A673 (cell line): ENCODE data around the gene ELFN2. TPM values are rescaled to one million over a fixed set of nuclear protein-coding genes. Genes with fewer than 3 reads are reported as not detected.

Experiments
- BruUV-seq: library from RNA; stranded (reverse); fragments of 400-500 nt; replicated peaks from 2 replicates; lab custom pipeline; 2021; lab: Mats Ljungman, UMichigan
- CTCF ChIA-PET: fragments of 300-600 bp; sonication (Branson Sonifier 250); formaldehyde crosslinking; loops from one replicate; lab custom pipeline; 2022; ENCODE audit warnings: antibody characterized with exemption; lab: Charles Lee
- POLR2A ChIA-PET: fragments of 300-600 bp; sonication (Branson Sonifier 250); formaldehyde crosslinking; loops from one replicate; lab custom pipeline; 2022; ENCODE audit warnings: antibody characterized with exemption; ENCODE audit not compliant: low non-redundant PET; lab: Charles Lee
- DNase-seq: peaks from one replicate; pipeline ENCODE4 v3.0.0-alpha.2; 2015; ENCODE audit warnings: low spot score
- H3K27ac ChIP-seq: fragments of 200-600 bp; sonication (generic); 2 replicates; pipeline ENCODE4 v1.5.1; 2016; ENCODE audit warnings: mixed run types, low read depth, mild to moderate bottlenecking, mixed read lengths, antibody characterized with exemption, low read length; ENCODE audit not compliant: poor library complexity, severe bottlenecking
- H3K27me3 ChIP-seq: fragments of 200-600 bp; sonication (generic); replicated peaks from 2 replicates; pipeline ENCODE4 v1.6.1; 2017; ENCODE audit warnings: mixed run types, low read depth, mild to moderate bottlenecking, mixed read lengths, antibody characterized with exemption, low read length; ENCODE audit not compliant: insufficient read depth, poor library complexity
- H3K36me3 ChIP-seq: fragments of 200-600 bp; sonication (generic); 2 replicates; pipeline ENCODE4 v1.6.1; 2016; ENCODE audit warnings: mixed run types, mild to moderate bottlenecking, mixed read lengths, antibody characterized with exemption, low read length; ENCODE audit not compliant: insufficient read depth, poor library complexity, severe bottlenecking
- H3K4me1 ChIP-seq: fragments of 200-600 bp; sonication (generic); 2 replicates; pipeline ENCODE4 v1.6.1; 2017; ENCODE audit warnings: mixed run types, mild to moderate bottlenecking, mixed read lengths, antibody characterized with exemption, low read length; ENCODE audit not compliant: insufficient read depth, poor library complexity, severe bottlenecking
- H3K4me3 ChIP-seq: fragments of 200-600 bp; sonication (generic); 2 replicates; pipeline ENCODE4 v1.5.1; 2016; ENCODE audit warnings: low read depth, mixed run types, mild to moderate bottlenecking, mixed read lengths, low read length; ENCODE audit not compliant: poor library complexity, severe bottlenecking
- H3K9me3 ChIP-seq: fragments of 200-600 bp; sonication (generic); 2 replicates; pipeline ENCODE4 v1.6.1; 2016; ENCODE audit warnings: mixed run types, low read depth, mild to moderate bottlenecking, mixed read lengths, antibody characterized with exemption, low read length; ENCODE audit not compliant: poor library complexity, severe bottlenecking
- EZH2 ChIP-seq: fragments of 200-600 bp; sonication (generic); IDR thresholded peaks from 2 replicates; pipeline ENCODE4 v1.6.1; 2017; ENCODE audit warnings: borderline replicate concordance, low read depth, mild to moderate bottlenecking, mixed read lengths, antibody characterized with exemption, low read length; ENCODE audit not compliant: poor library complexity, severe bottlenecking
- intact Hi-C: fragments of 100-400 bp; cut with micrococcal nuclease; formaldehyde crosslinking; loops from one replicate; pipeline ENCODE4 v1.10.0; 2022; ENCODE audit not compliant: unreplicated experiment
- total RNA-seq: library from RNA; stranded (reverse); gene quantifications from 2 replicates; pipeline ENCODE4 v1.2.3, GENCODE V29; 2021
- TF ChIP-seq, protein P1 (sequence below): fragments of 300-800, 200-600 bp; sonication (generic); conservative IDR thresholded peaks from 2 replicates; pipeline ENCODE4 v1.5.1; 2017; ENCODE audit warnings: low read depth, mild to moderate bottlenecking, antibody characterized with exemption, low read length, moderate library complexity, mixed read lengths

Gene ELFN2
- total RNA-seq, 1 experiment from 2014 or later = not detected

DNA sequence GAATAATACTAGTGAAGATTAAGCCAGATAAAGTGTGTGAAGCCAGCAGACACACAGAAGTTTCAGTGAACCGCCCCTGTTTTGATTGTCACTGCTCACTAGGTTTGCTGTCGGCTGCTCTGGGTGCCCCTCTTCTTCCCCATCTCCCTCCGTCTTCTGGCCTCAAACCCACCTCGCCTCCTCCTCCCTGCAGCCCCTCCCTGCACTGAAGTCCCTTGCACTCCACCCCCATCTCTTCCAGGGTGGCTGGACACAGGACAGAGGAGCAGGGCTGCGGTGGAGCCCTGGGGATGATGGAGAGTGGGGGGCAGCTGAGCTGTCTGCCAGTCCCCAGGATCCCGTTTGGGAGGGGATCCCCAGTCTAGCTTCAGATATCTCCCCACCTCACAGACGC, 91.5 kb downstream of the ELFN2 start:
- Histone ChIP-seq H3K4me1 (peaks cover 20% of the 10 kb centered on the region), H3K9me3 (no peaks in the 10 kb centered on the region), H3K36me3 (no peaks in the 10 kb centered on the region), H3K4me3 (no peak overlapping the region), H3K27ac (no peak overlapping the region), H3K27me3 (peaks cover 20% of the 10 kb centered on the region)
- TF ChIP-seq, protein P1, sequence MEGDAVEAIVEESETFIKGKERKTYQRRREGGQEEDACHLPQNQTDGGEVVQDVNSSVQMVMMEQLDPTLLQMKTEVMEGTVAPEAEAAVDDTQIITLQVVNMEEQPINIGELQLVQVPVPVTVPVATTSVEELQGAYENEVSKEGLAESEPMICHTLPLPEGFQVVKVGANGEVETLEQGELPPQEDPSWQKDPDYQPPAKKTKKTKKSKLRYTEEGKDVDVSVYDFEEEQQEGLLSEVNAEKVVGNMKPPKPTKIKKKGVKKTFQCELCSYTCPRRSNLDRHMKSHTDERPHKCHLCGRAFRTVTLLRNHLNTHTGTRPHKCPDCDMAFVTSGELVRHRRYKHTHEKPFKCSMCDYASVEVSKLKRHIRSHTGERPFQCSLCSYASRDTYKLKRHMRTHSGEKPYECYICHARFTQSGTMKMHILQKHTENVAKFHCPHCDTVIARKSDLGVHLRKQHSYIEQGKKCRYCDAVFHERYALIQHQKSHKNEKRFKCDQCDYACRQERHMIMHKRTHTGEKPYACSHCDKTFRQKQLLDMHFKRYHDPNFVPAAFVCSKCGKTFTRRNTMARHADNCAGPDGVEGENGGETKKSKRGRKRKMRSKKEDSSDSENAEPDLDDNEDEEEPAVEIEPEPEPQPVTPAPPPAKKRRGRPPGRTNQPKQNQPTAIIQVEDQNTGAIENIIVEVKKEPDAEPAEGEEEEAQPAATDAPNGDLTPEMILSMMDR = no peak
- POLR2A ChIA-PET = interaction anchor here (0.7 kb wide), 1 partner anchor 664 kb away, joined by 3 read pairs; no protein-coding TSS in a partner anchor
- intact Hi-C loops = no loop called here
- no peak for DNase-seq
- CTCF ChIA-PET = no interaction called here
- BruUV-seq = no TSS peak

DNA sequence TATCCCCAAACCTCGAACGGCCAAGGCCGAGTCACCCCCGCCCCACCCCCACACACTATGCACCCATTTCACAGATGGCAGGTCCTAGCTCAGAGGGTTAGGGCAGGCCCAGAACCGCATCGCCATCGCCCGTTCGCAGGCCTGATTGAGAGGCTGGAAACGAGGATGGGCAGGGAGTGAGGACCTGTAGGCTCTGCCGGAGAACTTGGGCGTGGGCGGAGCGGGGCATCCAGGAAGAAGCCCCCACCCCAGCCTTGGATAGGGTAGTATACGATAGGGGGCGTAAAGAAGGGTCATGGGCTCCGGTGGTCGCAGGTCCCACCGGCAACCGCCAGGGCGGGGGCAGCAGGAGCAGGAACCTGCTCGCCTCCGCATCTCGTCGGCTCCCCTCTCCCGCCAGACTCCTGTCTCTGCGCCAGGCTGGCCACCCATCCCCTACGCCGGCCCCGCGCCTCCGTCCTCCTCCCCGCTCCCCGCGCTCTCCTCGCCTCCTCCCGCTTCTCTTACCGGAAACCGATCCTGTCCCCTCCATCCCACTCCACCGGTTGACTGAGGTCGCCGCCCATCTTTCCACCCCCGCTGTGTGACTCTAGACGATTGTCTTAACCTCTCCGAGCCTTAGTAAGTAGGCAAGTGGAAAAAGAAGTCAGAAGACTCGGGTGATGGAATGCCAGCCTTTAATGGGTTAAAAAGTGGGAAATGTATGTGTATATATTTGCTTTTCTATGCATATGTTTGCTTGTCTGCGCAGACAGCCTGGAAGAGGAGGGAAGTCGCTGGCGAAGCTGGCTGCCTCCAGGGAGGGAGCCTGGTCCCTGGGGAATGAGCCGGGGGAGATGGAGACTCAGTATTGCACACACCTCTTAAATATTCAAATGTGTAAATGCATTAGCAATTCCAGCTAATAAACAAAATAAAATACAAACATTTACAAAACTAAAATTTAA, 92.1 kb downstream of the ELFN2 start:
- Histone ChIP-seq H3K9me3 (no peaks in the 10 kb centered on the region), H3K4me3 (peak overlapping the region; percentile 31), H3K4me1 (peaks cover 24% of the 10 kb centered on the region), H3K36me3 (no peaks in the 10 kb centered on the region), H3K27me3 (peaks cover 20% of the 10 kb centered on the region), H3K27ac (no peak overlapping the region)
- intact Hi-C loops = no loop called here
- ChIA-PET CTCF (no interaction called here), POLR2A (no interaction called here)
- TF ChIP-seq, protein P1 = no peak
- TF ChIP-seq EZH2 = peak; percentile 56
- DNase-seq = peak; percentile 78
- BruUV-seq = no TSS peak

DNA sequence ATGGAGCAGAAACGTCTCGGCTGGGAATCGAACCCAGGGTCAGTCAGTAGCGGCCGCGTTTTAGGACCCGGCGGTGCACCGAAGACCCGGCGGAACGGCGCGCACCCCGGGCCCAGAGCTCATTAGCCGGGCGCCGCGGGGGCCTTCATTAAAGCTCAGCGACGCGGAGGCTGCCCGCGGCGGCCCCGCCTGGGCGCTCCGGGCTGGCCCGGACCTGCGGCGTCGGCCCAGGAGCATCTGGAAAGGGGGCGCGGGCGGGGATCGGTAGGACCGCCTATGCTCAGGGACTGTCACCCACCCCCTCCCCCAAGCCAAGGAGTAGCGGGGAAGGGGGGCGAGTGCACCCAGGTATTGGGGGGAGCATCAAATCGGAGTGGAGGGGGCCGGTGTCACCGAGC, 92.8 kb downstream of the ELFN2 start:
- Histone ChIP-seq H3K27ac (no peak overlapping the region), H3K9me3 (no peaks in the 10 kb centered on the region), H3K36me3 (no peaks in the 10 kb centered on the region), H3K27me3 (peaks cover 20% of the 10 kb centered on the region), H3K4me3 (peak overlapping the region; percentile 31), H3K4me1 (peaks cover 24% of the 10 kb centered on the region)
- peak; percentile 13 for DNase-seq
- BruUV-seq = no TSS peak
- ChIA-PET POLR2A (no interaction called here), CTCF (interaction anchor here (0.8 kb wide), 1 partner anchor 258 kb away, joined by 3 read pairs; no protein-coding TSS in a partner anchor)
- TF ChIP-seq EZH2 = no peak
- intact Hi-C loops = no loop called here
